HG03354 (cell line): ENCODE data around the gene FLNC.

ENCODE experiments used
- ATAC-seq: cut with Tn5 transposase; IDR thresholded peaks from one replicate; pipeline ENCODE4 v1.9.1; 2021; ENCODE audit warnings: mild to moderate bottlenecking; ENCODE audit not compliant: unreplicated experiment, poor library complexity, severe bottlenecking

Gene FLNC

GRCh38 chr7:128801667-128802418 is 28.4 kb upstream of the FLNC start:
- ATAC-seq, result no peak

GRCh38 chr7:128804484-128804883 is 25.7 kb upstream of the FLNC start:
- ATAC-seq, result no peak

DNA sequence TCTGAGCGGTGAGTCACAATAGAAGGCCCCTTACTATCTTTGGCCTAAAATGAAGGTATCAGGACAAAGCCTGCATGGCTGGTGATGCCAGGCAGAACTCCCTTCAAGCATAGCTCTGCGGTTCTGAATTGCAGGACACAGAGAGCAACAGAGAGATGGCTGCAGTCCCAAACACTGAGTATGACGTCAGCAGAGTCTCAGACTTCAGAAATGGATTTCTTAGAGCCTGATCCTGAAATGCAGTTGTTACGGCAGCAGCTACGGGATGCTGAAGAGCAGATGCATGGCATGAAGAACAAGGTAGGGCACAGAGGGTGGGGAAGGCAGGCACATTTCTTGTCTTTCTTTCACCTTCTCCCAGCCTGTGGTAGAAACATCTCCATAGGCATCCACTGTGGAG is 25.0 kb upstream of the FLNC start:
- ATAC-seq, result no peak

GRCh38 chr7:128807191-128807590 is 23.0 kb upstream of the FLNC start:
- no peak for ATAC-seq

- ATAC-seq, result no peak
Measured at GRCh38 chr7:128809363-128809762, 20.8 kb upstream of the FLNC start.

DNA sequence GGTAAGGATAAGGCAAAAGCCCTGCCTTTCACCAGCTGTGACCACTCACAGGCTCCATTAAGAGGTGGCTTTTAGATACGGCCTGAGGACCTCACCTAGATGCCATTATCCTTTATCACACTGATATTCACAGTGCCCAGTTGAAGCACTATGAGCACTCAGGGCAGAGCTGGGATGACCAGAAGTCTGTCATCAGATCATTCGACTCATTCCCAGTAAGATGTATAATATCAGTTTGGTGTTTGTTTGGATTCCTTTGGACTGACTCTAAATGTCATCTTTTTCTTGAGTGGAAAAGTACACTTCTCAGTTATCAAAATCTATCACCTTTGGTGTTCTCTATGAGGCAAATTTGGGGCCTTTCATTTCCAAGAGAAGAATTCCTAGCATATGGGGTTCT is 19.7 kb upstream of the FLNC start:
- ATAC-seq, result no peak

GRCh38 chr7:128810997-128811396 is 19.2 kb upstream of the FLNC start:
- no peak for ATAC-seq

GRCh38 chr7:128811631-128812430 is 18.4 kb upstream of the FLNC start:
- no peak for ATAC-seq

GRCh38 chr7:128812514-128813168 is 17.6 kb upstream of the FLNC start:
- no peak for ATAC-seq

- no peak for ATAC-seq
Measured at GRCh38 chr7:128814499-128814898, 15.7 kb upstream of the FLNC start.

DNA sequence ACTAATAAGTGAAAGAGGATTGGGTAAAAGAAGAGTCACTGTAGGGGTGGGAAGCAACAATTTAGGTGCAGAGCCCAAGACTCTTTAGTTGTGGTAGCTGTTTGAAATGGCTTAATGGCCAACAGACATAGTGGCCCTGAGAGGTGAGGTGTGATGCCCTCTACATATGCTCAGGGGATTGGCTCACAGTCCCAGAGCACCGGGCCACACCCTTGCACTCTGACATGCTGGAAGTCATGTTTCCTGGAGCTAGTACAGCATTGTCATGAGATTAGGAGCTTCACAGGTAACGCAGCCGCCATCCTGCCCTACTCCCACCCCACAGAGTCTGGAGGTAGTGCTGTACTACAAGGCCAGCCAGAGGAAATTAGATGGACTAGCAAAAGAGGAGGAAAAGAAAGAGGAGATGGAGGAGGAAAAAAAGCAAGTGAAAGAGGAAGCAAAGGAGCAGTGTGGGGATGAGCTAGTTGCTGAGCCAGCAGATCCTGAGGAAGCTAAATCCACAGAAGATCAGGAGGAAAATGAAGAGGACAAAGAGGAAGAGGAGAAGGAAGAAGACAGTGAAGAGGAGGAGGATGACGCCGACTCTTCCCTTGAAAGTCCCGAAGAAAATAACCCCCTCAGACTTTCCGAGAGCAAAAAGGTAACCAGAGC is 14.8 kb upstream of the FLNC start:
- no peak for ATAC-seq

DNA sequence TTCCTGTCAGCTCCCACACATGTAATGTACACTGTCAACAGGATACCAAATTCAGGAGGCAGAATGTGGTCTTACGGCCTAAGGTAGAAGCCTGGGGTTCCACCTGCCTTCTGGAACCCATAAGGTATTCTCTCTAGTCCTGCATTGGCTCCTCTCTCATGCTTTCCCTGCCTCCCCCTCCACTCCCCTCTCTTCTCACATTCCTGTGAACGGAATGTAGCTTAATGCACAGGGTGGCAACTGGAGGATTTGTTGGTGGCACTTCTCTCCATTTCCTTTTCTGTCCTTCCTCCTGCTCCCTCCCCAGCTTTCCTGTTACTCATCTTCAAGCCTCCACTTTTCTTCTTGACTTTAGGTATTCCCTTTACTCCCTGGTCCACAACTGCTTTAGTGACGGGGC is 11.5 kb upstream of the FLNC start:
- ATAC-seq, result no peak

GRCh38 chr7:128821724-128822123 is 8.5 kb upstream of the FLNC start:
- ATAC-seq, result no peak

DNA sequence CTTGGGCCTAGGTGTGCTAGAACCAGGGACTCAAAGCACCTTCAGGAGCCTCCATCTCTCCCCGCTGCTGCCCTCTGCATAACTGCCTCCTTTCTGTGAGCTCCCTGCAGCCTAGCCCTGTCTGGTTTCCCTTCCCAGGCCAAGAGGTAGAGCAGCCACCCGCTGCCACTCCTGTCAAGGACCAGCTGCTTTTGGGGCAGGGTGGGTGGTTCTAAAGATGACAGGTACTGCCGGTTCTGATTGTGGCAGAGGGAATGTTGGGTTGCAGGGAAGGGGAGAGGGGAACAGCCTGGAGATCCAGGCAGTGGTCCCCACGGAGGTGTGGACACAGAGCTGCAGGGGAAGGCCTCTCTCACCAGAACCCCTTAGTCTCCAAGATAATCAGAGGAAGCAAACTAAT is 3.7 kb upstream of the FLNC start:
- no peak for ATAC-seq

GRCh38 chr7:128826916-128827247 is 3.3 kb upstream of the FLNC start:
- no peak for ATAC-seq

- no peak for ATAC-seq
Measured at GRCh38 chr7:128827248-128827958, 2.8 kb upstream of the FLNC start.

GRCh38 chr7:128827971-128828711 is 2.1 kb upstream of the FLNC start:
- ATAC-seq, result no peak

- no peak for ATAC-seq
Measured at GRCh38 chr7:128829391-128830166, 627 bp upstream of the FLNC start.
